Aorta (tissue), 4 donors: ENCODE results near the gene NPHP4. TPM values are rescaled to one million over a fixed set of nuclear protein-coding genes. Genes with fewer than 3 reads are reported as not detected.

ENCODE experiments used
- microRNA-seq, 2 donors: library from miRNA; unstranded; fragments of <30 nt; microRNA quantifications; one replicate each; pipeline ENCODE4 v1.2.0, GENCODE V29; 2020
- polyA plus RNA-seq, 2 donors: library from polyadenylated mRNA; stranded (reverse); fragments of 200-250 nt; gene quantifications; one replicate each; pipeline ENCODE4 v1.2.3, GENCODE V29; 2013
- total RNA-seq, 2 donors: library from RNA; stranded (reverse); fragmentation: NEBNext Ultra II Directional; extraction: Animal tissue kit (Norgen Biotek cat#: 25700); gene quantifications; one replicate each; pipeline ENCODE4 v1.2.1, GENCODE V29; 2021
- donor health status: healthy with polysubstance abuse.
- donor health status: Bipolar disorder and iron deficiency.
- donor health status: DM: no; HTN: no; CAD: no.
- donor health status: DM: yes; HTN: yes; CAD: no.

The NPHP4 gene
- total and polyA plus RNA-seq, 4 donors = 2.4 to 15.1 (median 6.3) TPM

Small RNA genes within 50 kb of the gene (microRNA-seq; reads per million reads assigned to microRNA genes)
- gene MIR4689 = 0 to 1.2 reads per million in 2 donors

Other genes with a start within 250 kb of the NPHP4 start
- gene KCNAB2, start 53.5 kb upstream of the NPHP4 start, total RNA-seq = 10 to 100 TPM; 17.1 to 36.2 TPM
- gene KCNAB2, start 53.5 kb upstream of the NPHP4 start, polyA plus RNA-seq = 1 to 10 TPM; 5.5 to 6.6 TPM
- 1 to 10 TPM in 1 of 2 donors, under 1 TPM in 1; 0.24 to 2.5 TPM for gene CHD5, start 187.9 kb upstream of the NPHP4 start, total RNA-seq
- under 1 TPM; 0.25 to 0.38 TPM for gene CHD5, start 187.9 kb upstream of the NPHP4 start, polyA plus RNA-seq
- 100 to 1,000 TPM; 309 to 335 TPM for gene RPL22, start 207.2 kb upstream of the NPHP4 start, total RNA-seq
- gene RPL22, start 207.2 kb upstream of the NPHP4 start, polyA plus RNA-seq = 100 to 1,000 TPM; 370 to 547 TPM
- 10 to 100 TPM; 13.2 to 31.4 TPM for gene RNF207, start 213.7 kb upstream of the NPHP4 start, total RNA-seq
- gene RNF207, start 213.7 kb upstream of the NPHP4 start, polyA plus RNA-seq = 10 to 100 TPM in 1 of 2 donors, 1 to 10 TPM in 1; 1.5 to 15.8 TPM
- gene ICMT, start 243.5 kb upstream of the NPHP4 start, total RNA-seq = 10 to 100 TPM; 49.7 to 55.8 TPM
- 10 to 100 TPM; 21.2 to 30.8 TPM for gene ICMT, start 243.5 kb upstream of the NPHP4 start, polyA plus RNA-seq